Testis (tissue), 3 donors: Measurements from ENCODE around the gene ZNF276. TPM values are rescaled to one million over a fixed set of nuclear protein-coding genes. Genes with fewer than 3 reads are reported as not detected.
"Not testable (repeated sequence)": the region's sequence is repeated elsewhere in the genome, so short reads cannot be mapped to it uniquely, and the experiment has no call there.

Source experiments
- DNase-seq: peaks from one replicate; pipeline ENCODE4 v3.0.0-alpha.2; 2019
- H3K27ac ChIP-seq, 2 donors: fragments of 200-600 bp; sonication (generic); one replicate each; pipeline ENCODE4 v1.5.1; 2019
- H3K27me3 ChIP-seq: fragments of 200-600 bp; sonication (generic); one replicate; pipeline ENCODE4 v1.5.1; 2019
- H3K36me3 ChIP-seq: fragments of 200-600 bp; sonication (generic); one replicate; pipeline ENCODE4 v1.5.1; 2017; ENCODE audit warnings: low read depth; ENCODE audit errors: missing control alignments
- H3K4me1 ChIP-seq: fragments of 200-600 bp; sonication (generic); one replicate; pipeline ENCODE4 v1.5.1; 2019
- H3K4me3 ChIP-seq, 2 donors: fragments of 200-600 bp; sonication (generic); one replicate each; pipeline ENCODE4 v1.5.1; 2017 to 2019
- H3K9me3 ChIP-seq: fragments of 200-600 bp; sonication (generic); one replicate; pipeline ENCODE4 v1.5.1; 2017
- POLR2A ChIP-seq: fragments of 450-650 bp; IDR thresholded peaks from one replicate; pipeline ENCODE4 v1.6.1; 2017; ENCODE audit warnings: antibody characterized with exemption, mild to moderate bottlenecking, moderate library complexity
- WGBS, 2 donors: methylation state at CpG; one replicate each; pipeline ENCODE4 v1.1.5; 2018; 5-methylcytosine and 5-hydroxymethylcytosine counted together
- intact Hi-C: fragments of 100-400 bp; cut with DNase I; formaldehyde crosslinking; loops from one replicate; pipeline ENCODE4 v1.15.1; 2023; ENCODE audit warnings: low total_unique reads
- polyA plus RNA-seq: library from polyadenylated mRNA; stranded (reverse); fragments of 350-450 nt; fragmentation: Illumina TruSeq; extraction: RNeasy Lipid Tissue Mini Kit (QIAGEN cat#74804); gene quantifications from one replicate; pipeline ENCODE4 v1.2.3, GENCODE V29; 2014; ENCODE audit warnings: low read depth, low replicate concordance; ENCODE audit not compliant: insufficient read depth
- total RNA-seq, 2 donors: library from RNA; depleted of rRNA; stranded (reverse); fragments of >200 nt; gene quantifications; one replicate each; pipeline ENCODE4 v1.2.3, GENCODE V29; 2016
- TF ChIP-seq, protein P1 (sequence below), 3 experiments: fragments of 450-650 bp in 2 of 3; fragments of 200-600 bp in 1 of 3; sonication (generic) in 1 of 3; IDR thresholded peaks; one replicate each; pipeline ENCODE4 v1.5.1; 2016 to 2019; ENCODE audit warnings: antibody characterized with exemption in 3 of 3, mild to moderate bottlenecking in 2 of 3, moderate library complexity in 1 of 3

ZNF276 gene
- total and polyA plus RNA-seq, 3 donors from 2014 or later = 31.0 to 48.4 (median 37.8) TPM

DNA sequence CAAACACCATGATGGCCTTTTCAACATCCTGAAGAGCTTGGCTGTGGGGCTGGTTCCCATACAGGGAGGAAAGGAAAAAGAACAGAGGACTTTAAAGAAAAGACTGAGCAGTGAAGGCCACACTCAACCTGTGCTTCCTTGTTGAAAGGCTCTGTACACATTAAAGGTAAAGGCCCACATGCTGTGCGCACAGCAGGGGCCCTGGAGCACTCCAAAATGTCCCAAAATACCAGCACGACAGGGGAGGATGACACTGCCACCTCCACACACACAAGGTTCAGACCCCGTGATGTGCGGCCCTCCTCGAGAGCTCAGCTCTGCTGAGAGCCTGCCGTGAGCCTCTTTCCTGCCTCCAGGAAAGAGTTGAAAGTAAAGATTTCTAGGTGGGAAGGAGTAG is 58.6 kb downstream of the ZNF276 start:
- intact Hi-C loops = no loop called here
- Histone ChIP-seq H3K4me1 (no peaks in the 10 kb centered on the region), H3K27me3 (no peaks in the 10 kb centered on the region), H3K36me3 (no peaks in the 10 kb centered on the region), H3K9me3 (no peaks in the 10 kb centered on the region), H3K4me3 (no peak overlapping the region), H3K27ac (no peak overlapping the region)
- 96 to 100% methylated on average over 6 of the region's 6 CpGs for WGBS, 2 donors
- DNase-seq = no peak
- no peak for TF ChIP-seq POLR2A
- TF ChIP-seq, protein P1, sequence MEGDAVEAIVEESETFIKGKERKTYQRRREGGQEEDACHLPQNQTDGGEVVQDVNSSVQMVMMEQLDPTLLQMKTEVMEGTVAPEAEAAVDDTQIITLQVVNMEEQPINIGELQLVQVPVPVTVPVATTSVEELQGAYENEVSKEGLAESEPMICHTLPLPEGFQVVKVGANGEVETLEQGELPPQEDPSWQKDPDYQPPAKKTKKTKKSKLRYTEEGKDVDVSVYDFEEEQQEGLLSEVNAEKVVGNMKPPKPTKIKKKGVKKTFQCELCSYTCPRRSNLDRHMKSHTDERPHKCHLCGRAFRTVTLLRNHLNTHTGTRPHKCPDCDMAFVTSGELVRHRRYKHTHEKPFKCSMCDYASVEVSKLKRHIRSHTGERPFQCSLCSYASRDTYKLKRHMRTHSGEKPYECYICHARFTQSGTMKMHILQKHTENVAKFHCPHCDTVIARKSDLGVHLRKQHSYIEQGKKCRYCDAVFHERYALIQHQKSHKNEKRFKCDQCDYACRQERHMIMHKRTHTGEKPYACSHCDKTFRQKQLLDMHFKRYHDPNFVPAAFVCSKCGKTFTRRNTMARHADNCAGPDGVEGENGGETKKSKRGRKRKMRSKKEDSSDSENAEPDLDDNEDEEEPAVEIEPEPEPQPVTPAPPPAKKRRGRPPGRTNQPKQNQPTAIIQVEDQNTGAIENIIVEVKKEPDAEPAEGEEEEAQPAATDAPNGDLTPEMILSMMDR (IDR thresholded peaks at IDR 0.05) = no peak

DNA sequence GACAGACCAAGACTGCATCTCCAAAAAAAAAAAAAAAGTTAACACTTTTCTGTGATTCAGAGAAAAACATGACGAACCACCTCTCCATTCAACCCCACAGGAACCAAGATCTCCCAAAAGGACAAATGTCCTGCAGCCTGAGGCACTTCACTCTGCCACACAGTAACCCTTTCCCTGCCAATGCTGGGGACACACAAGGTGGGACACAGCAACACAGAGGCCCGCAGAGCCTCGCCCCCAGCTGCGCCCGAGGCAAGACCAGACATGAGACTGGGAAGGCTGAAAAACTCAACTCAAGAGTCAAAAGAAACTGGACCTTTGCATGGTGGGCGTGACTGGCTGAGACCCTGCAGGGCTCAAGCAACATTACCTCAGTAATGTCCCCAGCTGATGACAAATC is 61.2 kb downstream of the ZNF276 start:
- WGBS, 2 donors = 98 to 99% methylated on average over 6 of the region's 6 CpGs
- H3K4me1 ChIP-seq = no peaks in the 10 kb centered on the region

DNA sequence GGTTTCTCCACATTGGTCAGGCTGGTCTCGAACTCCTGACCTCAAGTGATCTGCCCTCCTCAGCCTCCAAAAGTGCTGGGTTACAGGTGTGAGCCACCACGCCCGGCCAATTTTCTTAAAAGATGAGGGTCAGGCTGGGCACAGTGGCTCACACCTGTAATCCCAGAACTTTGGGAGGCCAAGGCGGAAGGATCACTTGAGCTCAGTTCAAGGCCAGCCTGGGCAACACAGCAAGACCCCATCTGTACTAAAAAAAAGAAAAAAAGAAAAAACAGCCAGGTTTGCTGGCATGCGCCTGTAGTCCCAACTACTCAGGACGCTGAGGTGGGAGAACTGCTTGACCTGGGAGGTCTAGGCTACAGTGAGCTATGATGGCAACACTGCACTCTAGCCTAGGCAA is 62.6 kb downstream of the ZNF276 start:
- intact Hi-C loops = not testable (repeated sequence)

More for the DNA sequence above, 61.2 kb downstream of the ZNF276 start:
- Histone ChIP-seq H3K27me3 (no peaks in the 10 kb centered on the region), H3K9me3 (no peaks in the 10 kb centered on the region), H3K27ac (no peak overlapping the region), H3K36me3 (no peaks in the 10 kb centered on the region), H3K4me3 (no peak overlapping the region)
- DNase-seq = no peak
- intact Hi-C loops = no loop called here
- TF ChIP-seq, protein P1 (IDR thresholded peaks at IDR 0.05) = no peak
- no peak for TF ChIP-seq POLR2A

DNA sequence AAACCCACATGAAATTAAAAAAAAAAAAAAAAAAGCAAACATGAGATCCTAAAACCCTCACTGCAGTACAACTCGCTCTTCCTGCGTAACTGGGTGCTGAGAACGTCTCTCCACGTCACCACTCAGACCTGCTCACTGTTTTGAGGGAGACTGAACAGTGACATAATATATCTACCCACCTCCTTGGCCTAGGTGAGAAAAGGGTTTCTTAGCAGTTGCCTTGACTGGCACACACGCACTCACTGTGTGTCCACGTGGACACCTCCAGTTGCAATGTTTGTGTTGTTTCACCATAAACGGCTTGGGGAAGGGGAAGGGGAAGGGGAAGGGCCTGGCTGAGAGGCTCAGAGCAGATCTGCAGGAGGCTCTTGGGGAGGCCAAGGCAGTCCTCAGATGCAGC is 63.1 kb downstream of the ZNF276 start:
- TF ChIP-seq, protein P1 (IDR thresholded peaks at IDR 0.05) = no peak
- TF ChIP-seq POLR2A = no peak
- intact Hi-C loops = no loop called here
- H3K4me1 ChIP-seq = no peaks in the 10 kb centered on the region
- no peak overlapping the region for H3K4me3 ChIP-seq
- H3K36me3 ChIP-seq = no peaks in the 10 kb centered on the region
- no peak overlapping the region for H3K27ac ChIP-seq
- H3K27me3 ChIP-seq = no peaks in the 10 kb centered on the region
- 86 to 89% methylated on average over 7 of the region's 7 CpGs for WGBS, 2 donors
- DNase-seq = no peak
- no peaks in the 10 kb centered on the region for H3K9me3 ChIP-seq

More for the DNA sequence above, 62.6 kb downstream of the ZNF276 start:
- H3K27ac ChIP-seq, H3K9me3 ChIP-seq, H3K27me3 ChIP-seq, H3K36me3 ChIP-seq, H3K4me3 ChIP-seq, H3K4me1 ChIP-seq, DNase-seq: not testable (repeated sequence)
- 95% methylated on average over 6 of the region's 6 CpGs for WGBS, 2 donors

DNA sequence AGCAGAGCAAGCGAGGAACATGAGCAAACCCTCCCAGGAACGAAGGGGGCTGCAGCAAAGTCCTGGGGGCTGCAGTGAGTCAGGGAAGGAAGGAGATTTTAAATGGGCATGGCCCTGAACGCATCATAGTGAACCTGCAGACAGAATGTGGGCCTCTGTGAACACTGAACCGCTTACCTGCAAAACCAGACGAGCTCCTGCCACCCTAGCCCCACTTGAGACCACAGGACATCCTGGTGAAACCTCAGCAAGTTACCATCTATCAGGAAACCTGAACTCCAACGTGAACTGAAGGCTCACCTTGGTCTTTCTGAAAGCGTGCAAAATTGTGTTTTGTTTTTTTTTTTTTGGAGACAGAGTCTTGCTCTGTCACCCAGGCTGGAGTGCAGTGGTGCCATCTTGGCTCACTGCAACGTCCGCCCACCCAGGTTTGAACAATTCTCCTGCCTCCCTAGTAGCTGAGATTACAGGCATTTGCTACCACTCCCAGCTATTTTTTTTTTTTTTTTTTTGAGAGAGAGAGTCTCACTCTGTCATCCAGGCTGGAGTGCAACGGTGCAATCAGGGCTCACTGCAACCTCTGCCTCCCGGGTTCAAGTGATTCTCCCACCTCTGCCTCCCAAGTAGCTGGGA is 64.3 kb downstream of the ZNF276 start:
- H3K4me3 ChIP-seq = no peak overlapping the region
- intact Hi-C loops = no loop called here
- H3K4me1 ChIP-seq = no peaks in the 10 kb centered on the region
- H3K27ac ChIP-seq = no peak overlapping the region
- TF ChIP-seq, protein P1 (IDR thresholded peaks at IDR 0.05) = no peak
- TF ChIP-seq POLR2A = no peak
- H3K9me3 ChIP-seq = no peaks in the 10 kb centered on the region
- no peak for DNase-seq
- WGBS, 2 donors = 93 to 96% methylated on average over 11 of the region's 11 CpGs
- H3K36me3 ChIP-seq = no peaks in the 10 kb centered on the region
- no peaks in the 10 kb centered on the region for H3K27me3 ChIP-seq
